Uterus (tissue), 2 donors: Measurements from ENCODE around the gene MSI2.

Experiments used
- CTCF ChIP-seq, 4 experiments: fragments of 200-600 bp in 2 of 4; fragments of 450-650 bp in 2 of 4; sonication (generic) in 2 of 4; IDR thresholded peaks; one replicate each; pipeline ENCODE4 v1.5.1; 2016 to 2019; ENCODE audit warnings: antibody characterized with exemption in 4 of 4, mild to moderate bottlenecking in 2 of 4, moderate library complexity in 1 of 4
- POLR2A ChIP-seq, 2 donors: fragments of 450-650 bp; IDR thresholded peaks; one replicate each; pipeline ENCODE4 v1.6.1; 2016; ENCODE audit warnings: antibody characterized with exemption in 2 of 2, mild to moderate bottlenecking in 1 of 2, moderate library complexity in 1 of 2

GRCh38 chr17:57279432-57279831, 23.1 kb downstream of the MSI2 start:
- TF ChIP-seq CTCF (IDR thresholded peaks at IDR 0.05) (no peak), POLR2A (IDR thresholded peaks at IDR 0.05) (no peak)
